HG03097 (cell line): ENCODE results near the gene ADAMTS3.

Experiments used
- ATAC-seq: cut with Tn5 transposase; IDR thresholded peaks from one replicate; pipeline ENCODE4 v1.9.1; 2021; ENCODE audit not compliant: unreplicated experiment, low FRiP score

Gene ADAMTS3

GRCh38 chr4:72424006-72424405, 145.0 kb downstream of the ADAMTS3 start:
- no peak for ATAC-seq

GRCh38 chr4:72422416-72422815, 146.6 kb downstream of the ADAMTS3 start:
- ATAC-seq: no peak

DNA sequence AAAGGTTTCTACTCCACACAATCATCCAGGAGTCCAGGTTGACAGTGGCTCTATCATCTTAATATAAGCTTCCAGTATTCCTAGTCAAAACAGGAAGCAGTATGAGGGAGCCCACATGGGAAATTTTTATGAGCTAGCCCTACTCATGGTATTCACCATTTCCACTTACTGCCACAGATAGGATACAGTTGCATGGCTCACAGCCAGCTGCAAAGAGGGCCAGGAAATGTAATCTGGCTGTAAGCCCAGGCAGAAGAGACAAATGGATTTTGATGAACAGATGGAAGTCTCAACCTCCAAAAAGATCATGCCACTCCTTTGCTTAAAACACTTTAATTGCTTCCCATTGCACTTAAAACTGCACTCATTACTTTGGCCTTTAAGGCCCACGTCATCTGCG, 150.6 kb downstream of the ADAMTS3 start:
- ATAC-seq: no peak

DNA sequence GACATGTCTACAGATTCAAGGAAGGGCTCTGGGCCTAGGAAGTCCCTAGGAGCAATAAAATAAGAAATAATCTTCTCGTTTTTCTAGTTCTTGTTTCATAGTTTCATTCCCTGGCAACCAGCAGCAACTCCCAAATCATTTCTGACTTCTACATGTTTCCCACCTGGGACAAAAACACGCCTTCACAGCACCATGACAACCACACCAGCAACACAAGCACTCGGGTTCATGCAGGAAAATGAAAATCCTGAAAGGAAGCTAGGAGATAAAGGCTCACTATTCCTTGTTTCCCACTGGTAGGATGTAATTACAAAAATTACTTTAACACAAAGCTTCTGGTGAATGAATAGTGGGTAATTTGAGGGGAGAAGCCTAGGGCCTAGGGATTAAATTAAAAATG, 158.9 kb downstream of the ADAMTS3 start:
- ATAC-seq: no peak

DNA sequence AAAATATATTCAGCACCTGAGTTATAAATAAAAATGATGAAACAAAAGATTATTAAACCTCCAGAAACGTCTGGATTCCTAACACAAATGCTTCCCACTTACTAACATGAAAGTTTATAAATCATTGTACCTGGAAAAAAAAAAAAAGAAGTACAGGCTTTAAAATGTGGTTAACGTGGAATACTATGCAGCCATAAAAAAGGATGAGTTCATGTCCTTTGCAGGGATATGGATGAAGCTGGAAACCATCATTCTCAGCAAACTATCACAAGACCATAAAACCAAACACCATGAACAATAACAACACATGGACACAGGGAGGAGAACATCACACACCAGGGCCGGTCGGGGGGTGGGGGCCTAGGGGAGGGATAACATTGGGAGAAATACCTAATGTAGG, 160.5 kb downstream of the ADAMTS3 start:
- ATAC-seq: no peak

DNA sequence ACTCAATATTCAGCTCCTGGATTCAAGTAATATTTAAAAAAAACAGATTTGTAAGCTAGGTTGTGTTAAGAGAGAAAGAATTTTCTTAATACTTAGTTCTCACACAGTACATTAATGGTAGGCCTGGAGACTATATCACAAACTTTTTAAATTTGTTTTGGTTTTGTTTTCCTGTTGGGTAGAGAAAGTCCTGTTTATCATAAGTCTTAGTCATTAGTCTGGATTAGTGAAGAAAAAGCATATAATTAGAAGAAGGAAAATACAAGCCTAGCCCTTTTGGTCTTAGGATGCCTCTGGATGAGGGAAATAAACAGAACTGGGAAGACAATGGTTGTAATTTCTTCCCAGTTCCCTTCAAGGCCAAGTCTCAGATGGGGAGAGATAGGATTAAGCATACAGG, 163.6 kb downstream of the ADAMTS3 start:
- ATAC-seq: no peak

DNA sequence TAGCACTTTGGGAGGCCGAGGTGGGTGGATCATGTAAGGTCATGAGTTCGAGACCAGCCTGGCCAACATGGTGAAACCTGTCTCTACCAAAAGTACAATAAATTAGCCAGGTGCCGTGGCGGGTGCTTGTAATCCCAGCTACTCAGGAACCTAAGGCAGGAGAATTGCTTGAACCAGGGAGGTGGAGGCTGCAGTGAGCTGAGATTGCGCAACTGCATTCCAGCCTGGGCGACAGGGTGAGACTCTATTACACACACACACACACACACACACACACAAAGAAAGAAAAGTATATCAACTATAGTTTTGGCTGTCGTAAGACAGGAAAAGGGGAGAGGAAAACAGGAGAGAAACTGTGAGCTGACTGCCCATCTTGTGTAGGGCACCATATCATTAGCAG, 171.7 kb downstream of the ADAMTS3 start:
- no peak for ATAC-seq

DNA sequence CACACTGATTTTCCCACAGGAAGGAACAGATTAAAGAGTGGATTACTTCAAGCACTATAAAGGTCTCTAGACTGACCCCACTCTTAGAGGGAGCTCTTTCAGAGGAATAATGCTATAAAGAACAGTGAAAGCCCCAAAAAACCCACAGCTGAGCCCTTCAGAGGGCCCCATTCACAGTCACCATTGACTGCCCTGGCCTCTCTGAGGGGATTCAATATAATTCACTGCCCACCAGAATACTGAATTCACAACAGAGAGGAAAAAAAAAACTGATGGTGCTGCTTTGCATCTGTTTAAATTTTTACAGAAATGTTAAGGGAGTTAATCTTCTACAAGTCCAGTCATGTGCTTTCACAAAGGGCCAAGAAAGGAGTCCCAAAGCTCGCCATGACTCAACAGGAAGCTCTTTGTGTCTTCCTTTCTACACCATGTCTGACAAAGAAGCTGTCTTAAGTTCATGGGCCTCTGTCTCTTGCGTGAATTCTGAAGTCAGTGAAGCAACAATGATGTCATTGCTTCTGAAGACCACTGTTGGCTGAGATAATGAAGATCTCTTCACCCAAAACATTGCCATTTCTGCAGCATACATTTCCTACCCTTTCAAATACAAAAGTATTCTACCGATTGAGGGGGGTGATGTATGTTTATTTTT, 174.9 kb downstream of the ADAMTS3 start:
- no peak for ATAC-seq

DNA sequence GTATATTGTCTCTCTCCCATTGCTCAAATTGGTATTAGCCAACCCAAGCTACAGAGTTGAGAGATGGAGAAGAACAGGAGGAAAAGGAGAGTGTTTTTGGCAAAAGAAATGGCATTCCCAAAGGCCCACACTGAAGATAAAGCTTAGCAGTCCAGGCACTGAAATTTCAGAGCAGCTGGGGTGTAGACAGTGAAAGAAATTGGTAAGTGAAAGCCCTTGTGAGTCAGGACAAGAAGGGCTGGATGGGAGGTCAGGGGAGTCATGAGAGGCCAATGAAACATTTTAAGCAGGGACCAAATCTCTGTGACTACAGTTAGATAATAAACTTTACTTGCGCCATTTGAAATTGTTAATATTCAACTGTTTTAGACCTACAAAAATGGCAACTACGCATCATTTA, 177.7 kb downstream of the ADAMTS3 start:
- no peak for ATAC-seq

DNA sequence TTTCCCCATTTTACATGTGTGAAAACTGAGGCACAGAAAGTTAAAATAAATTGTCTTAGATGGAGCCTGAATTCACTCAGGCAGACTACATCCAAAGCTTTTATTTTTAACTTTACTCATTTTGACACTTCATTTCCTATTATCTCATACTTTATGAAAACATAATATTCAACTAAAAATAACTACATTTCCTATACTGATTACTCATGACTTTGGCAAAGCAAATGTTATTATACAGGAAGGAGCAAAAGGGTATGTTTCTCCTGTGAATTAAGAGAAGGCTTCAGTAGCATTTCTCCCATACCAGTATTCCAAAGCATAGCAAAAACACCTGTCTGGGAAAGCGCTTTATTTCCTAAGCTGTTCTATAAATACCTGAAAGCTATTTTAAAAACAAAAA, 178.6 kb downstream of the ADAMTS3 start:
- no peak for ATAC-seq

DNA sequence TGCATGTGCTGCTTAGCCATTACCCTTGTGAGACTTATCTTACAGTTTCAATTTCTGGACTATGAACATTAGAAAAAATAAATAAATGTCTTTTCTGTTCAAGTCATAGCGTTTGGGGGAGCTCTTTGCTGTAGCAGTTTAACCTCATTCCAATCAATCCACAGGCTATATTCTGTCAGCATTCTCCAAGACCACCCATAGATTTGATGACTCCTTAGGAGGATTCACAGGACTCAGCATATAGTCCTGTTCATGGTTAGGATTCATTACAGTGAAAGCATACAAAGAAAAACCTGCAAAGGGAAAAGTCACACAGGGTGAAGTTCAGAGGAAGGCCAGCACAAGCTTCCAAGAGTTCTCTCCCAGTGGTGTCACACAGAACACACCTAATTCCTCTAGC, 180.5 kb downstream of the ADAMTS3 start:
- no peak for ATAC-seq

DNA sequence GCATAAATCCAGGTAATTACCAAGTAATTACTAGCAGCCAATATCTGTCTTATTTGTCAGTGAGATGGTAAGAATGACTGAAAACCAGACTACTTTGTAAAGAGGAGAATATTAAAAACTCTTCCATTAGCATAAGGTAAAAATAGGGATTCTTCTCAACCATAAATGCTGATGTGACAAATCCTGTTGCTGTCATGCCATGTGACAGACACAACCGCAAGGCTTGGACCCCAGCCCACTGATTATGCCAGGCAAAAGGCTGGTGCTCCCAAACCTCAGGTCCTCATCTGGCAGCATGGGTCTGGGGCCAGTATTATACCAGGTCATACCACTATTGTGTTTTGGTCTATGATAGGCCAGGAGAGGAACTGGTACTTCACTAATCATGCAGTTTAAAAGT, 181.1 kb downstream of the ADAMTS3 start:
- no peak for ATAC-seq

GRCh38 chr4:72383439-72383838, 185.6 kb downstream of the ADAMTS3 start:
- no peak for ATAC-seq

- no peak for ATAC-seq
Observed at GRCh38 chr4:72378901-72379300, 190.1 kb downstream of the ADAMTS3 start.

DNA sequence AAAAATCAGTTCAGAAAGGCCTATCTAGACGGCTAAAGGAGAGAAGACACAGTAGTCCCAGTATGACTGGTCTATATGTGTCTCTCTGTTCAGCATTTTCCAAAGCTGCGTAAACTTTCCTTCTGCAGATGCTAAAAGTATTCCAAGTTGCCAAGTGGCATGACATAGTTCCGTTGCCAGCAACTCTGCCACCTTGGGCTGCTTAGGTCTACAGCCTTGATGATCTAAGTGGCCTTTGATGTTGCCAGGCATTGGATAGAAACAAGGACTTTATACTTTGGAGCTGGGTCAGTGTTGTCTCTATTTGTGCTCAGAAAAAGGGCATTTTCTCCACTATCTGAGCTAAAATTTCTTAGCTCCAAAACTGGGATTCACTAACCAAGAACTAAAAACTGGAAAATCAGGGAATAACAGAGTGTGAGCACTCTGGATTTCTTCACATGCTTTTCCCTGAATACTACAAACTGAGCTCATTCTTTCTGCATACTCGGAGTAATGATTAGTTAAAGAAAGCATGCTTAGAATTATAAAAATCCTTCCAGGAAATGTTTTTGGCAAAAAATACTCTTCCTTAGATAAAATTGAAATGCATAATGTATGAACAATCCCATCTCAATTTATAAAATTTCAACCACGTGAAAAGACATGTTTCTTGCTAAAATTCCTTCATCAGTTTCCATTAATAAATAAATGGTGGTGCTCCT, 191.4 kb downstream of the ADAMTS3 start:
- ATAC-seq: no peak

DNA sequence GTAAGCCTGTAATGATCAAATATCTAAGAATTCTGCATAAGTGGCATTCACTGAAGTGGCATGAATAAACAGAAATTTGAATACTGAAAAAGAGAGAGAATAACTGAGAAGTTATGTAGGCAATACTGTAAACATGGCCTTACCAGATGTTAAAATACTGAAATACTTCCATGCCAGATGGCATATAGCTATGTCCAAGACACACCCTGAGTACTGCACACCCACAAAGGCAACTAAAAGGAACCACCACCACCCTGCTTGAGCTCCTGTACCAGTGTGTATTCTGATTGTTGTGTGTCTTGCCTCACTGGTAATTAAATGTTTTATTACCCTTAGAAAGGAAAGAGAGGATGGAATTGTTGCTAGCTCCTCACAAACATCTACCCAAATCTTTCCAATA, 192.1 kb downstream of the ADAMTS3 start:
- ATAC-seq: no peak

DNA sequence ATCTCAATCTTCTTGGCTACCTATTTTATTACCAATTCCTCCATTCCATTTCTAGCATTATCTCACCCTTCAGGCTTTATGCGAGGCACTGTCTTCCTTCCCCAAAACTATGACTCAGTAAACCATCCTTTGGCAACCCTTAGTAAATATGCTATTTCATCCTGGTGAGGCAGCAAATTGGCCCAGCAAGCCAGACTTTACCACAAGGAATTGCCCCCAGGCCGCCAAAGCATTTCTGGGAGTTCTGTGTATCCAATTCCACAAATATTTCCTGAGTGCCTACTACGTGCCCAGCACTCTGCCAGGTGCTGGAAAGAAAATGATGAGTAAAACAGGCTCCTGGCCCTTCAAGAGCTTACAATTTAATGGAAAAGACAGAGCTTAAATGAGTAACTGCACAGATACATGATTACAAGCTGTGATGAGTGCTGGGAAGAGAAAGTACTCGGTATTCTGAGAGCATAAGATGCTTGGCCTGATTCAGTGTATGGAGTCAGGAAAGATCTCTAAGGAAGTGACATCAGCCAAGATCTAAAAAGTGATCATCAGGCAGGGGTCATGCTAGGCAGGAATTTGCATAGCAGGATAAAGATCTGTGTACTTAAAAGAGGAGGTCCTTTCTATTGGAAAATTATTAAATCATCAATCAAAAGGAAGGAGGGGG, 193.8 kb downstream of the ADAMTS3 start:
- no peak for ATAC-seq

- no peak for ATAC-seq
Observed at GRCh38 chr4:72374159-72374558, 194.9 kb downstream of the ADAMTS3 start.

- no peak for ATAC-seq
Observed at GRCh38 chr4:72366601-72367000, 202.4 kb downstream of the ADAMTS3 start.

- ATAC-seq: no peak
Observed at GRCh38 chr4:72365981-72366380, 203.0 kb downstream of the ADAMTS3 start.

DNA sequence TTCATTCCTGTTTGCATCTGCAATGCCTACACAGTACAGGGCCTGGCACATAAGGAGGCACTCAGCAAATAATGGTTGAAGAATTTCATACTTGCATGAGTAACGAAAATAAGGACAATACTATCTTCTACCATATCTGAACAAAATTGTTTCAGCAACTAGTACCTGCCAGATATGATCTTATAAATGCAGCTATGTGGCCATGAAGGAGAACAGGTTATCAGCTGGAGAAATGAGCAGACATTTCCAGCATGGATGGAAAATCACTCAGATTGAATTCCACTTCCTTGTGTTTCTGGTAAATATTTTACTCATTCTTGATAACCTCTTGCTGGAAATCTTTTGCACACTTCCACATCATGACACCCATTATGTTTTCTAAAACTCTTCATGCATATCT, 204.0 kb downstream of the ADAMTS3 start:
- no peak for ATAC-seq

DNA sequence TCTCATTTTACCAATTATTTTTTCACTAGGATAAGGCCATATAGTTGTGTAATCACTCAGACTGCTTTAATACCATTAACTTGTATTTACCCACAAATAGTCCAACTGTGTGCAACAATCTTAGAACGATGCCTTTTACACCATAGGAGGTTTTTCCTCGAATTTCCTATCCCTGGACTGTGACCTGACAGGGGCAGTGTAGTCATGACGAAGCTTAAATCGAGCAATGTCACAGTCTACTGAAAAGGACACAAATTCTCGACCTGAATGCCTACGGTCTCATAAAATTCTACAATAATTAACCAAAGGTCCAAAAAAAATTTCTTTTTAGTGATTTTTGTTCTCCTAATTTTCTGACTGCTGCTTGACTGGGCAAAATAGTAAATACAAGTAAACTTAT, 208.9 kb downstream of the ADAMTS3 start:
- ATAC-seq: no peak
